Endodermal cell (in vitro differentiated cells): ENCODE data around the gene ANKRD66. TPM values are rescaled to one million over a fixed set of nuclear protein-coding genes. Genes with fewer than 3 reads are reported as not detected.

ENCODE experiments used
- DNase-seq: peaks from one replicate; pipeline ENCODE4 v3.0.0-alpha.2; 2017
- H3K27ac ChIP-seq: 2 replicates; pipeline ENCODE4 v1.5.1; 2013; ENCODE audit warnings: mild to moderate bottlenecking, low read depth, low read length, moderate library complexity
- H3K27me3 ChIP-seq: 2 replicates; pipeline ENCODE4 v1.6.1; 2013; ENCODE audit warnings: mild to moderate bottlenecking, low read length, moderate library complexity; ENCODE audit not compliant: insufficient read depth, control insufficient read depth, poor library complexity, severe bottlenecking
- H3K36me3 ChIP-seq: 2 replicates; pipeline ENCODE4 v1.7.0; 2013; ENCODE audit warnings: mild to moderate bottlenecking, low read length, moderate library complexity; ENCODE audit not compliant: control insufficient read depth, insufficient read depth
- H3K4me1 ChIP-seq: one replicate; pipeline ENCODE4 v1.7.0; 2013; ENCODE audit warnings: low read length; ENCODE audit not compliant: control insufficient read depth, insufficient read depth
- H3K4me3 ChIP-seq: 2 replicates; pipeline ENCODE4 v1.5.1; 2013; ENCODE audit warnings: mild to moderate bottlenecking, low read length, moderate library complexity
- H3K9ac ChIP-seq: 2 replicates; pipeline ENCODE4 v1.6.1; 2013; ENCODE audit warnings: mild to moderate bottlenecking, low read length, moderate library complexity; ENCODE audit not compliant: poor library complexity, severe bottlenecking; ENCODE audit errors: extremely low read depth
- H3K9me3 ChIP-seq: 2 replicates; pipeline ENCODE4 v1.6.1; 2013; ENCODE audit warnings: mild to moderate bottlenecking, low read length, moderate library complexity; ENCODE audit not compliant: control insufficient read depth
- H3K27ac Mint-ChIP-seq: 2 replicates; pipeline ENCODE4 v1.8.0; 2020; ENCODE audit warnings: mixed read lengths
- H3K27me3 Mint-ChIP-seq: 2 replicates; pipeline ENCODE4 v1.8.0; 2021; ENCODE audit warnings: mild to moderate bottlenecking, mixed read lengths; ENCODE audit not compliant: insufficient read depth
- H3K36me3 Mint-ChIP-seq: 2 replicates; pipeline ENCODE4 v1.8.0; 2020; ENCODE audit warnings: low read depth, mixed read lengths
- H3K4me1 Mint-ChIP-seq: 2 replicates; pipeline ENCODE4 v1.8.0; 2020; ENCODE audit warnings: mixed read lengths
- H3K4me3 Mint-ChIP-seq: 2 replicates; pipeline ENCODE4 v1.8.0; 2020; ENCODE audit warnings: mild to moderate bottlenecking, moderate library complexity, mixed read lengths
- H3K9me3 Mint-ChIP-seq: 2 replicates; pipeline ENCODE4 v1.8.0; 2020; ENCODE audit warnings: mild to moderate bottlenecking, mixed read lengths
- WGBS, 2 experiments: methylation state at CpG; one replicate each; pipeline versions ENCODE4 v1.1.5 to v1.1.7; 2013; ENCODE audit warnings: missing lambda C conversion rate in 2 of 2, mixed read lengths in 1 of 2; ENCODE audit not compliant: insufficient coverage in 1 of 2, insufficient read length in 1 of 2; 5-methylcytosine and 5-hydroxymethylcytosine counted together
- total RNA-seq, 2 donors: library from RNA; stranded (reverse); fragmentation: NEBNext Ultra II Directional in 1 of 2; extraction: Animal tissue kit (Norgen Biotek cat#: 25700) in 1 of 2; gene quantifications; 2 replicates in 1 of 2; 3 replicates in 1 of 2; pipeline ENCODE4 v1.2.1, GENCODE V29; 2021
- TF ChIP-seq, protein P1 (sequence below): fragments of 200-600 bp; sonication (generic); conservative IDR thresholded peaks from 2 replicates; pipeline ENCODE4 v1.5.0; 2021; ENCODE audit warnings: antibody characterized with exemption, mild to moderate bottlenecking

ANKRD66 gene
- total RNA-seq, 2 donors from 2014 or later = not detected

DNA sequence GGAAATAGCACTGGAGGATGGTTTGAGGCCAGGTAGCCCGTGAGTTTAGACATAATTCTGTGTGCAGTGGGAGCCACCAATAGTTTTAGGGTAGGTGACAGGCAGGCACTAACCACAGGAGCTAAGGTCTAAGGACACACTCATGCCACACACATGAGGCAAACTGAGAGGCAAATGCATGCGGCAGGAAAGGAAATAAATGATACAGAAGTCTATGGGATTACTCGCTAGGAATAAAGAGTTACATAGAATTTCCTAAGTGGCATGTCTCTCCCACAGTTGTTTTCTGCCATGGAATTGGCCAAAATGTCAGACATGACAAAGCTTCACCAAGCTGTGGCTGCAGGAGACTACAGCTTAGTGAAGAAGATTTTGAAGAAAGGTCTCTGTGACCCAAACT is 4.9 kb downstream of the ANKRD66 start:
- H3K27ac Mint-ChIP-seq = no peak overlapping the region
- DNase-seq = no peak
- H3K36me3 ChIP-seq = no peaks in the 10 kb centered on the region

DNA sequence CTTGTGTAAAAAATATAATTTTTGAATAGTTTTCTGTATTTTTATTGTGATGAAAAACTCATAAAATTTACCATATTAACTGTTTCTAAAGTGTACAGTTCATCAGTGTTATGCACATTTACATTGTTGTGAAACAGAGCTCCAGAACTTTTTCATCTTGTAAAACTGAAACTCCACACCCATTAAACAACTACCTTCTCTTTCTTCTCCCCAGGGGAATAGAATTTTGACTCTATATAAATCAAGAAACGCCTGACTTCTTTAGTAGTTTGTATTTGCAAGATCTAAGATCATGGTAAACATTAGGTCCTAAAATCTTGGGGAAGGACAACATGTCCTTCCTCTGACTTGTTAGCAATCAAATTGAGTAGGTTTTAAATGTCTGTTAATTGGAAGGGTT is 9.1 kb downstream of the ANKRD66 start:
- Mint-ChIP-seq H3K9me3 (no peaks in the 10 kb centered on the region), H3K4me1 (no peaks in the 10 kb centered on the region), H3K4me3 (no peak overlapping the region), H3K27me3 (no peaks in the 10 kb centered on the region), H3K27ac (no peak overlapping the region), H3K36me3 (no peaks in the 10 kb centered on the region)
- WGBS, 2 experiments = 85% methylated on average over 1 of the region's 1 CpG; no CpG with 5 or more reads in 1 of the 2 experiments
- H3K4me1 ChIP-seq = no peaks in the 10 kb centered on the region
- no peak for DNase-seq
- TF ChIP-seq, protein P1, sequence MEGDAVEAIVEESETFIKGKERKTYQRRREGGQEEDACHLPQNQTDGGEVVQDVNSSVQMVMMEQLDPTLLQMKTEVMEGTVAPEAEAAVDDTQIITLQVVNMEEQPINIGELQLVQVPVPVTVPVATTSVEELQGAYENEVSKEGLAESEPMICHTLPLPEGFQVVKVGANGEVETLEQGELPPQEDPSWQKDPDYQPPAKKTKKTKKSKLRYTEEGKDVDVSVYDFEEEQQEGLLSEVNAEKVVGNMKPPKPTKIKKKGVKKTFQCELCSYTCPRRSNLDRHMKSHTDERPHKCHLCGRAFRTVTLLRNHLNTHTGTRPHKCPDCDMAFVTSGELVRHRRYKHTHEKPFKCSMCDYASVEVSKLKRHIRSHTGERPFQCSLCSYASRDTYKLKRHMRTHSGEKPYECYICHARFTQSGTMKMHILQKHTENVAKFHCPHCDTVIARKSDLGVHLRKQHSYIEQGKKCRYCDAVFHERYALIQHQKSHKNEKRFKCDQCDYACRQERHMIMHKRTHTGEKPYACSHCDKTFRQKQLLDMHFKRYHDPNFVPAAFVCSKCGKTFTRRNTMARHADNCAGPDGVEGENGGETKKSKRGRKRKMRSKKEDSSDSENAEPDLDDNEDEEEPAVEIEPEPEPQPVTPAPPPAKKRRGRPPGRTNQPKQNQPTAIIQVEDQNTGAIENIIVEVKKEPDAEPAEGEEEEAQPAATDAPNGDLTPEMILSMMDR = no peak
- no peak overlapping the region for H3K4me3 ChIP-seq
- H3K27ac ChIP-seq = no peak overlapping the region
- H3K9ac ChIP-seq = no peak overlapping the region
- H3K36me3 ChIP-seq = no peaks in the 10 kb centered on the region
- H3K27me3 ChIP-seq = no peaks in the 10 kb centered on the region
- H3K9me3 ChIP-seq = no peaks in the 10 kb centered on the region

More for the DNA sequence above, 4.9 kb downstream of the ANKRD66 start:
- H3K27ac ChIP-seq = no peak overlapping the region
- TF ChIP-seq, protein P1 = no peak
- peaks cover 6% of the 10 kb centered on the region for H3K4me1 Mint-ChIP-seq
- no peaks in the 10 kb centered on the region for H3K27me3 ChIP-seq
- no peaks in the 10 kb centered on the region for H3K27me3 Mint-ChIP-seq
- no peaks in the 10 kb centered on the region for H3K4me1 ChIP-seq
- WGBS, 2 experiments = 89 to 93% methylated on average over 3 of the region's 3 CpGs
- H3K36me3 Mint-ChIP-seq = no peaks in the 10 kb centered on the region
- H3K9ac ChIP-seq = no peak overlapping the region
- H3K9me3 Mint-ChIP-seq = no peaks in the 10 kb centered on the region
- no peak overlapping the region for H3K4me3 Mint-ChIP-seq
- no peak overlapping the region for H3K4me3 ChIP-seq
- H3K9me3 ChIP-seq = no peaks in the 10 kb centered on the region

DNA sequence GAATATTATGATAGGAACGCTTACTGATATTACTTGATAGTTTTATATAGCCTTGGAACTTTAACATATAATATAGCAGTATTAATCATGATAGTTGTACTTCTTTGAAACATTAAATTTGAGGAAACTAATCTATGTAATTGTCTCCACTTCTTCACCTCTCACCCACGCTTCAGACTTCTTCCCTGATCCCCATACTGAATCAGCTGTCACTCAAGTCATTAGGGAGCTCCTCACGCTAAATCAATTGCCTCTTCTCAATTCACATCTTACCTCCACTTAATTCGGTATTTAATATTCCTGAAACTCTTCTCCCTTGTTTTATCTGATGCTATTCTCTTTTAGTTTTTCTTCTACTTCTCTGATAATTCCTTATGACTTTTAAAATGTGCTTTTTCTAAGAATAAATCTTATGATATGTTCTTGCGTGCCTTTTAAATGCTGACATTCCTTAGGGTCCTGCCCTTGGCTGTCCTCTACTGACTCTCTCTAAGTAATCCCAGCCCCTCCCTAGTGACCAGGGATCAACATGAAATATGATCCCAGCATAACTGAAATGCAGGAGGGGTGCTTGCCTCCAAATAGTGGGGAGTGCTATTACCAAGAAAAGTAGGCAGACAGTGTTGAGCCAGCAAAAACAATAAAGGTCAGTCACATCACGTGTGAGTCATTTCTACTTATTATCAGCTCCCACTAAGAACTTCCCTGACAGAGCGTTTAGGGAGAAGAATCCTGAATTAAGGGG is 9.9 kb downstream of the ANKRD66 start:
- no peaks in the 10 kb centered on the region for H3K36me3 Mint-ChIP-seq
- Histone ChIP-seq H3K36me3 (no peaks in the 10 kb centered on the region), H3K27me3 (no peaks in the 10 kb centered on the region), H3K4me3 (no peak overlapping the region), H3K9ac (no peak overlapping the region), H3K9me3 (no peaks in the 10 kb centered on the region), H3K4me1 (no peaks in the 10 kb centered on the region), H3K27ac (no peak overlapping the region)
- no peak for DNase-seq
- H3K27me3 Mint-ChIP-seq = no peaks in the 10 kb centered on the region
- WGBS, 2 experiments = 68 to 86% methylated on average over 3 to 6 of the region's 7 CpGs
- H3K27ac Mint-ChIP-seq = no peak overlapping the region
- no peak overlapping the region for H3K4me3 Mint-ChIP-seq
- H3K9me3 Mint-ChIP-seq = no peaks in the 10 kb centered on the region
- H3K4me1 Mint-ChIP-seq = no peaks in the 10 kb centered on the region
- TF ChIP-seq, protein P1 = no peak
